HEK293 (cell line): ENCODE data around the gene CAPN8.
A peak's percentile ranks its signal among the peaks of the same experiment; 100 is the strongest.

Experiments used
- CTCF ChIA-PET: fragments of 350-600 bp; formaldehyde crosslinking; extraction: SDS; loops from one replicate; lab custom pipeline; 2021; ENCODE audit warnings: antibody characterized with exemption; lab: Yijun Ruan, JAX
- POLR2A ChIA-PET: fragments of 300-600 bp; formaldehyde crosslinking; extraction: SDS; loops from one replicate; lab custom pipeline; 2020; ENCODE audit warnings: antibody characterized with exemption, inconsistent platforms; lab: Yijun Ruan, JAX
- H3K27ac ChIP-seq: fragments of 200-500 bp; sonication (Bioruptor generic); 2 replicates; pipeline ENCODE4 v1.5.1; 2014; ENCODE audit warnings: low read depth, low read length, control low read depth, inconsistent platforms; ENCODE audit errors: extremely low read depth
- H3K36me3 ChIP-seq, 2 experiments: fragments of 200-500 bp in 1 of 2; sonication (Bioruptor generic) in 1 of 2; 1 replicate in 1 of 2; 2 replicates in 1 of 2; pipeline ENCODE4 v1.5.1; 2014 to 2017; ENCODE audit warnings: inconsistent platforms in 2 of 2, low read length in 2 of 2; ENCODE audit not compliant: control insufficient read depth in 2 of 2, insufficient read depth in 1 of 2
- H3K4me1 ChIP-seq: fragments of 200-500 bp; sonication (Bioruptor generic); 2 replicates; pipeline ENCODE4 v1.5.1; 2014; ENCODE audit warnings: mild to moderate bottlenecking, low read length, inconsistent platforms; ENCODE audit not compliant: control insufficient read depth, insufficient read depth
- H3K4me3 ChIP-seq: 2 replicates; pipeline ENCODE4 v1.5.1; 2011; ENCODE audit warnings: low read depth, mild to moderate bottlenecking, control low read depth, low read length, moderate library complexity
- H3K9me3 ChIP-seq: fragments of 200-500 bp; sonication (Bioruptor generic); 2 replicates; pipeline ENCODE4 v1.5.1; 2014; ENCODE audit warnings: low read depth, low read length, inconsistent platforms; ENCODE audit not compliant: control insufficient read depth, insufficient read depth
- CTCF ChIP-seq: fragments of 450-650 bp; formaldehyde crosslinking; IDR thresholded peaks from 2 replicates; pipeline ENCODE4 v1.5.1; 2016; ENCODE audit warnings: missing biosample characterization, missing genetic modification characterization
- GLIS1 ChIP-seq: fragments of 450-650 bp; formaldehyde crosslinking; IDR thresholded peaks from 2 replicates; pipeline ENCODE4 v1.5.1; 2016; ENCODE audit warnings: missing biosample characterization, missing genetic modification characterization
- INSM2 ChIP-seq: fragments of 450-650 bp; formaldehyde crosslinking; IDR thresholded peaks from 2 replicates; pipeline ENCODE4 v1.5.1; 2016; ENCODE audit warnings: missing biosample characterization, missing genetic modification characterization
- SCRT1 ChIP-seq: fragments of 450-650 bp; formaldehyde crosslinking; IDR thresholded peaks from 2 replicates; pipeline ENCODE4 v1.5.1; 2016; ENCODE audit warnings: missing biosample characterization, missing genetic modification characterization, borderline replicate concordance
- SCRT2 ChIP-seq: fragments of 450-650 bp; formaldehyde crosslinking; IDR thresholded peaks from 2 replicates; pipeline ENCODE4 v1.5.1; 2016; ENCODE audit warnings: missing biosample characterization, missing genetic modification characterization
- TRIM28 ChIP-seq: IDR thresholded peaks from 2 replicates; pipeline ENCODE4 v1.6.1; 2011; ENCODE audit warnings: low read length, control low read depth, borderline replicate concordance
- ZFHX2 ChIP-seq: fragments of 450-650 bp; formaldehyde crosslinking; conservative IDR thresholded peaks from 2 replicates; pipeline ENCODE4 v1.5.1; 2016; ENCODE audit warnings: missing biosample characterization, missing genetic modification characterization
- ZNF146 ChIP-seq: fragments of 450-650 bp; formaldehyde crosslinking; IDR thresholded peaks from 2 replicates; pipeline ENCODE4 v1.5.1; 2016; ENCODE audit warnings: missing biosample characterization, missing genetic modification characterization
- ZNF24 ChIP-seq: fragments of 450-650 bp; formaldehyde crosslinking; IDR thresholded peaks from 2 replicates; pipeline ENCODE4 v1.5.1; 2016; ENCODE audit warnings: missing biosample characterization, missing genetic modification characterization
- ZNF248 ChIP-seq: fragments of 450-650 bp; formaldehyde crosslinking; IDR thresholded peaks from 2 replicates; pipeline ENCODE4 v1.5.1; 2017; ENCODE audit warnings: missing biosample characterization, missing genetic modification characterization
- ZNF280C ChIP-seq: fragments of 450-650 bp; formaldehyde crosslinking; IDR thresholded peaks from 2 replicates; pipeline ENCODE4 v1.5.1; 2016; ENCODE audit warnings: missing biosample characterization, missing genetic modification characterization
- ZNF311 ChIP-seq: fragments of 450-650 bp; formaldehyde crosslinking; IDR thresholded peaks from 2 replicates; pipeline ENCODE4 v1.5.1; 2017; ENCODE audit warnings: missing biosample characterization, missing genetic modification characterization, borderline replicate concordance
- ZNF324 ChIP-seq: fragments of 450-650 bp; formaldehyde crosslinking; IDR thresholded peaks from 2 replicates; pipeline ENCODE4 v1.5.1; 2016; ENCODE audit warnings: missing biosample characterization, missing genetic modification characterization
- ZNF596 ChIP-seq: fragments of 450-650 bp; IDR thresholded peaks from 2 replicates; pipeline ENCODE4 v1.5.0; 2018; ENCODE audit warnings: missing biosample characterization, mild to moderate bottlenecking, missing genetic modification characterization, moderate library complexity
- ZNF792 ChIP-seq: fragments of 450-650 bp; formaldehyde crosslinking; IDR thresholded peaks from 2 replicates; pipeline ENCODE4 v1.5.1; 2016; ENCODE audit warnings: missing biosample characterization, missing genetic modification characterization
- ZNF830 ChIP-seq: fragments of 450-650 bp; IDR thresholded peaks from 2 replicates; pipeline ENCODE4 v1.5.0; 2018; ENCODE audit warnings: missing biosample characterization, missing genetic modification characterization, low read depth, mild to moderate bottlenecking, moderate library complexity
- ZSCAN18 ChIP-seq: fragments of 450-650 bp; formaldehyde crosslinking; IDR thresholded peaks from 2 replicates; pipeline ENCODE4 v1.5.1; 2016; ENCODE audit warnings: missing biosample characterization, missing genetic modification characterization

CAPN8 gene

GRCh38 chr1:223667484-223668182 lies 2.1 kb upstream of the CAPN8 start:
- no peak for TF ChIP-seq ZNF324 (tag by site-specific recombination)
- 0 out of 2 replicates have a peak, but pooled peaks have one; percentile 10 for TF ChIP-seq ZFHX2 (tag by site-specific recombination)
- 0 out of 2 replicates have a peak, but pooled peaks have one; percentile 18 for TF ChIP-seq INSM2 (tag by site-specific recombination)
- peak; percentile 49; the same call in 1 of the 2 replicates for TF ChIP-seq GLIS1 (tag by site-specific recombination)
- ChIA-PET POLR2A (no interaction called here), CTCF (interaction anchor here (0.6 to 2.2 kb wide), 10 partner anchors 11 to 1204 kb away, joined by 3 to 9 read pairs (median 4); no protein-coding TSS in a partner anchor)
- H3K4me3 ChIP-seq, result no peak overlapping the region
- H3K4me1 ChIP-seq, result no peaks in the 10 kb centered on the region
- no peaks in the 10 kb centered on the region for H3K9me3 ChIP-seq
- no peaks in the 10 kb centered on the region for H3K36me3 ChIP-seq
- H3K27ac ChIP-seq, result no peak overlapping the region

GRCh38 chr1:223664106-223664505 lies 1.4 kb downstream of the CAPN8 start:
- TF ChIP-seq ZNF596 (tag by site-specific recombination) (no peak), CTCF (no peak), ZNF280C (tag by site-specific recombination) (no peak), TRIM28 (no peak), ZNF311 (tag by site-specific recombination) (no peak), ZNF792 (tag by site-specific recombination) (no peak), ZNF146 (tag by site-specific recombination) (no peak), ZNF248 (tag by site-specific recombination) (no peak), SCRT2 (no peak), ZSCAN18 (tag by site-specific recombination) (no peak), ZNF830 (tag by site-specific recombination) (no peak), ZNF24 (no peak), SCRT1 (no peak)
- POLR2A ChIA-PET, result no interaction called here
- H3K36me3 ChIP-seq, result no peaks in the 10 kb centered on the region
- H3K9me3 ChIP-seq, result no peaks in the 10 kb centered on the region
- CTCF ChIA-PET, result interaction anchor here (0.6 to 1.8 kb wide), 9 partner anchors 20 to 541 kb away, joined by 3 to 8 read pairs (median 3); no protein-coding TSS in a partner anchor
- no peak overlapping the region for H3K4me3 ChIP-seq
- H3K4me1 ChIP-seq, result no peaks in the 10 kb centered on the region
- no peak overlapping the region for H3K27ac ChIP-seq
